ENCODE results near the gene CRIP1.

CRIP1 gene

DNA sequence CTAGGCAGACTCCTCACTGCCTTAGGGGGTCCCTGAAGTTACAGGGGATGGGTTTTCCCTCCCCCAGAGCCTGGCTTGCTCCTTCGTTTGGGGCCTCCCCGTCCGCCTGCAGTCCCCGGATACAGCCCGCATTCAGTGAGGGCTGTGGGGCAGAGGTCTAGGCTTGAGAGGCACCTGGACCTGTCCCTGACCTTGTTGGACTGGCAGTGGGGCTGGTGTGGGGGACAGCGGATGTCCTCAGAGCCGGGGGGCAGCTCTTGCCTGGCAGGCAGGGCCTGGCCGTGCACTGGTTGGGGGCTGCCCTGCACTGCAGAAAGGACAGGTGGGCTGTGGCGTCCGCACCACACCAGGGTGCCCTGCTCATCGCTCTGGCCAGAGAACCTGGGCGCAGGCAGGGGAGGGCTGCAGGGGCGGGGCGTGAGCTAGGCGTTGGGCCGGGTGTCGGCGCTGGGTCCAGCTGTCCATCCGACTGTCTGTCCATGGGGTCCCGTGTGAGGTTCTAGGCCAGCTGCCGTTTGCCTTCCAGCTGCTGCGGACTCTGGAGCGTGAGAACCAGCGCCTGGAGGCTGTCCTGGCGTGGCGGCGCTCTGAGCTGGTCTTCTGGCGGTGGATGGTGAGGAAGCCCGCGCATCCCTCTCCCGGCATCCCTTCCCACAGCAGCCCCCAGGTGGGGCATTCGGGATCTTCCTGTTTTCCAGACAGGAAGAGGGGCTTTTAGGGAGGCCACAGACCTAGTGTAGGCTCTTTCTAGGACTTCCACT is 10.3 kb downstream of the CRIP1 start:
- Histone ChIP-seq H3K9me3 (ENCODE audit: control insufficient read depth in 2 of 2, low read length in 2 of 2) (no peaks in the 10 kb centered on the region), H3K4me3 (ENCODE audit: low read length in 2 of 2) (no peak overlapping the region), H3K27ac (ENCODE audit: low read length) (no peak overlapping the region), H3K27me3 (ENCODE audit: control insufficient read depth in 1 of 2, insufficient read depth in 2 of 2, low read length in 2 of 2) (no peaks in the 10 kb centered on the region), H3K36me3 (ENCODE audit: control insufficient read depth in 2 of 2, insufficient read depth in 2 of 2, low read length in 2 of 2) (no peaks in the 10 kb centered on the region), H3K9ac (ENCODE audit: low read length in 2 of 2) (no peak overlapping the region), H3K4me1 (ENCODE audit: control insufficient read depth, insufficient read depth, low read length) (peaks cover under 1% of the 10 kb centered on the region)

DNA sequence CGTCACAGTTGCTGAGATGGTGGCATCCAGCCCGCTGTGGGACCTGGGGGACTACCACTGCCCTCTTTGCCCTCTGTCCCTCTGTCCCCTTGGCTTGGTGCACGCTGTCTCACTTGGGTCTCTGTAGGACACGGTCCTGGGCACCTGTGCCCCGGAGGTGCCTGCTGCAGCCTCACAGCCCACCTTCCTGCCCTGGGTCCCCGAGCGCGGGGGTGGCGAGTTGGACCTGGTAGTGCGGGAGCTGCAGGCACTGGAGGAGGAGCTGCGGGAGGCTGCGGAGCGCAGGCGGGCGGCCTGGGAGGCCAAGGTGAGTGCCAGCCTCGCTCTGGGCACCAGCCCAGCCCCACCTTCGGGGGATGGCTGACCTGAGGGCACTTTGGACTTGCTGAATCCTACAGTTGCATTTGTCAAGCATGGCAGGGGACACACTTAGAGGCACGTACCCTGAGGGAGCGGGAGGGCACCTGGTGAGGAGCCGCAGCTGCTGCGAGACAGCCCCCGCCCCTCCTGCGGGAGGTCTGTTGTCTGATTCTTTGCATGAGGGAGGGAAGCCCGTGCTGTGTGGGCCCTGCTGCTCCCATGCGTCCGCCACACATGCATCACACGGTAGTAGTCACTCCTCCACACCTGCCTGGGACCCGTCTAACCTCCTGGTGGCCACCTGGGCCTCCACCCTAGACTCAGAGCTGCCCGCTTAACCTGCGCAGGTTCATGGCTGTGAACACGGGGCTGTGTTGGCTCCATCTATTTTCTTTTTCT is 11.2 kb downstream of the CRIP1 start:
- no peak overlapping the region for H3K9ac ChIP-seq (ENCODE audit: low read length in 2 of 2)
- no peaks in the 10 kb centered on the region for H3K36me3 ChIP-seq (ENCODE audit: control insufficient read depth in 2 of 2, insufficient read depth in 2 of 2, low read length in 2 of 2)
- H3K4me3 ChIP-seq (ENCODE audit: low read length in 2 of 2) = no peak overlapping the region
- H3K4me1 ChIP-seq (ENCODE audit: control insufficient read depth, insufficient read depth, low read length) = no peaks in the 10 kb centered on the region
- H3K27me3 ChIP-seq (ENCODE audit: control insufficient read depth in 1 of 2, insufficient read depth in 2 of 2, low read length in 2 of 2) = no peaks in the 10 kb centered on the region
- H3K9me3 ChIP-seq (ENCODE audit: control insufficient read depth in 2 of 2, low read length in 2 of 2) = no peaks in the 10 kb centered on the region
- no peak overlapping the region for H3K27ac ChIP-seq (ENCODE audit: low read length)

DNA sequence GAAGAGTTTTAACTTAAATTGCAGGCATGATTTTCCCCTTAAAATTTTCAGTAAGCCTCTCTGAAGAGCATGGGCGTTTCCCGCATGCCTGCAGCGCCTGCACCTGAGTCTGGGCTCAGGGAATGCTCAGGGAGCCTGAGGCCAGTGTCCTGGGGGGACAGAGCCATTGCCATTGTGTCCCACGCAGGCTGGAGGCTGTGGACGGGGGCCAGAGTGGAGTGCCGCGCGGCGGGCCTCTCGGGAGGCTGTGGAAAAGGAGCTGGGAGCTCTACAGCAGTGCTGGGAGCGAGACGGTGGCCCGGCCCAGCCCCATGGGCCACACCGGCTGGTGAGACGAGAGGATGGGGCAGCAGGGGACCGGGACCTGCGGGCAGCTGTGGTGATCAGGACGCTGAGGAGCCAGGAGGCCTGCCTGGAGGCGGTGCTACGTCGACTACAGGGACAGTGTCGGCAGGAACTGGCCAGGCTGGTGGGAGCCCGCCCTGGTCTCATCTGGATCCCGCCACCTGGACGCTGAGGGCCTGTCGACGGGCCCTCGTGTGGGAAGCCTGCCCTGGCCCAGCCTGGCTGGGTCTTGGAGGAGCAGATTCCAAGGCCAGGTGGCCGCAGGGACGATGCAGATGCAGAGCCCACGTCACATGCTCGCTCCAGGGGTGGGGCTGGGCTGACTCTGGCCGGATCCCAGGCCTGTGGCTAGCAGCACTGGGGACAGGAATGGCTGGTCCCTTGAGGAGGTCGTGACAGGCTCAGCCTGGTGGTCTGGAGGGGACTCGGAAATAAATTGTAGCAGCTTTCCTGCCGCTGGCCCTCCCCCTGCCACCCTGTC is 12.0 kb downstream of the CRIP1 start:
- H3K4me3 ChIP-seq (ENCODE audit: low read length in 2 of 2) = no peak overlapping the region
- H3K27ac ChIP-seq (ENCODE audit: low read length) = no peak overlapping the region
- no peaks in the 10 kb centered on the region for H3K36me3 ChIP-seq (ENCODE audit: control insufficient read depth in 2 of 2, insufficient read depth in 2 of 2, low read length in 2 of 2)
- no peaks in the 10 kb centered on the region for H3K9me3 ChIP-seq (ENCODE audit: control insufficient read depth in 2 of 2, low read length in 2 of 2)
- H3K27me3 ChIP-seq (ENCODE audit: control insufficient read depth in 1 of 2, insufficient read depth in 2 of 2, low read length in 2 of 2) = no peaks in the 10 kb centered on the region
- H3K4me1 ChIP-seq (ENCODE audit: control insufficient read depth, insufficient read depth, low read length) = no peaks in the 10 kb centered on the region
- no peak overlapping the region for H3K9ac ChIP-seq (ENCODE audit: low read length in 2 of 2)

DNA sequence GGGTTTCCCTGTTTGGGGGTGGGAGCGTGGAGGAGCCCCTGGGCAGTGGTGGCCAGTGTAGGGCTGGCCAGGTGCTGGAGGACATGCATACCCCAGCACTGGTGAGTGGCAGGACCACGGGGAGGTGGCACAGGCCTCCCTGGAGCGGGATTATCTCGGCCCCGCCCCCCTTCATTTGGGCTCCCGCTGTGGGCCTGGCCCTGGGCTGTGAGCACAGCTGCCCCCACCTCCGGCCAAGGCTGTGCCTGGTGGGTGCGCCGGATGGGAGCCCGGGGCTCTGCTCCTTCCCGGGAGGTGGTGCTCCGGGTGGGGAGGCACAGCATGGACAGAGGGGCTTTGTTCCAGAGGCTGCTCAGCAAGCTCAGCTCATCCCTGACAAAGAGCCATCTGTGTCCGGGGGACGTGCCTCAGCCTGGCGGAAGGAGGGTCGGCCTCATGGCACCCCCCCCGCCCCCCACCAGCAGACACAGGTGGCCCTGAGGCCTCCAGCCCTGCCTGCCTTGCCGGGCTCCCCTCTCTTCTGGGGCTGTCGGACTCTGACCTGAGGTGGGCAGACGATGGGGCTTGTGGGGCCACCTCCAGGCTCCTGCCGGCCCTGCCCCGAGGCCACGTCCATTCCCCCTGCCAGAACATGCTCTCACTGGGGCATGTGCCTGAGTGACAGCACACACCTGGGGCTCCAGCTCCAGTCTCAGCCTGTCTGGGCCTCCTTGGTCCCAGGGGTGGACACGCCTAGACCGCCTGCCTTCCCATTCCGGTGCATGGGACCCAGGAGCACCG is 12.8 kb downstream of the CRIP1 start:
- no peak overlapping the region for H3K27ac ChIP-seq (ENCODE audit: low read length)
- no peak overlapping the region for H3K4me3 ChIP-seq (ENCODE audit: low read length in 2 of 2)
- H3K36me3 ChIP-seq (ENCODE audit: control insufficient read depth in 2 of 2, insufficient read depth in 2 of 2, low read length in 2 of 2) = no peaks in the 10 kb centered on the region
- H3K27me3 ChIP-seq (ENCODE audit: control insufficient read depth in 1 of 2, insufficient read depth in 2 of 2, low read length in 2 of 2) = no peaks in the 10 kb centered on the region
- H3K9me3 ChIP-seq (ENCODE audit: control insufficient read depth in 2 of 2, low read length in 2 of 2) = no peaks in the 10 kb centered on the region
- H3K9ac ChIP-seq (ENCODE audit: low read length in 2 of 2) = no peak overlapping the region
- H3K4me1 ChIP-seq (ENCODE audit: control insufficient read depth, insufficient read depth, low read length) = no peaks in the 10 kb centered on the region

DNA sequence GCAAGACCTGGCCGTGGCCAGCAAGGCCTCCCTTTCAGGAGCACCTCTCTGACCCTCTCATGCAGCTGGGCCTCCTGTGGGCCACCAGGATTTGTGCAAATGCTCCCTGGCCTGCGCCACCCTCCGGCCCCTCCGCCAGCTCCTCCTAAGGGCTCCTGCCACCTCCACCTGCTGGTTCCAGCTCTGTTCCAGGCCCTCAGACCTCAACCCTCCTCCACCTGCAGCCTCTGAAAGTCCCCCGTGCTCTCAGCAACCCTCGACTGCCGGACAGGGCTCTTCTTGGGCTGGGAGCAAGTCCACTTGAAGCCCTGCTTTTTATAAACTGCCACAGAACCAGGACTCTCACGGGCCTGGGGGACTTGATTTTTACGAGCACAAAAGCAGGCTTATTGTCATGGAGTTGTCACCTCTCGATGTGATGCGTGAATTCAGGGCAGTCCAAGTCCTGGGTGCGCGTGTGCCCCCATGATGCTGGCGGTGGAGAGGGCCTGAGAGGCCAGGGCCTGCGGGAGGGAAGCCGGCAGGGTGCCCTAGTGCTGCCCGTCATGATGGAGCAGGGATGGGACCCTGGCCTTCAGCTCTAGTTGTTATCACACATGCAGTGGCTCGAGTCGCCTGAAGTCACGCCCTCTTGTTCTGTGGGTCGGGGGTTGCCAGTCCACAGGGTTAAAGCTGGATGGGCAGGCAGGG is 13.5 kb downstream of the CRIP1 start:
- no peaks in the 10 kb centered on the region for H3K27me3 ChIP-seq (ENCODE audit: control insufficient read depth in 1 of 2, insufficient read depth in 2 of 2, low read length in 2 of 2)
- H3K4me3 ChIP-seq (ENCODE audit: low read length in 2 of 2) = no peak overlapping the region
- no peaks in the 10 kb centered on the region for H3K4me1 ChIP-seq (ENCODE audit: control insufficient read depth, insufficient read depth, low read length)
- H3K36me3 ChIP-seq (ENCODE audit: control insufficient read depth in 2 of 2, insufficient read depth in 2 of 2, low read length in 2 of 2) = no peaks in the 10 kb centered on the region
- no peak overlapping the region for H3K27ac ChIP-seq (ENCODE audit: low read length)
- no peak overlapping the region for H3K9ac ChIP-seq (ENCODE audit: low read length in 2 of 2)
- no peaks in the 10 kb centered on the region for H3K9me3 ChIP-seq (ENCODE audit: control insufficient read depth in 2 of 2, low read length in 2 of 2)

DNA sequence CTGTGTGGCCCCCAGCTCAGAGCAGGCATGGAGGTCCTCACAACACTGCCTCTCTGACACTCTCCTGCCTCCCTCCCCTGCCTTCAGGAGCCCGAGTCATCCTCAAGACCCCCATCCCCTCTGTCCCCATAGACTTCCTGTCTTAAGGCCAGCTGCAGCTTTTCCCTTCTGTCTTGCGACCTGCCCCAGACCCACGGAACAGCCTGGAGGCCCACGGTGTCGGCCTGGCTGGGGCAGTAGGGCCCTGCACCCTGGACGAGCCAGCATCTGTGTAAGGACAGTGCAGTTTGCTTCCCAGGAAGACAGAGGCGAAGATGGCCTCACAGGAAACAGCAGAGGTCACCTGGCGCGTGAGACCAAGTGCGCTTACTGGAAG is 14.0 kb downstream of the CRIP1 start:
- H3K9ac ChIP-seq (ENCODE audit: low read length in 2 of 2) = no peak overlapping the region
- no peaks in the 10 kb centered on the region for H3K36me3 ChIP-seq (ENCODE audit: control insufficient read depth in 2 of 2, insufficient read depth in 2 of 2, low read length in 2 of 2)
- H3K4me3 ChIP-seq (ENCODE audit: low read length in 2 of 2) = no peak overlapping the region
- H3K27ac ChIP-seq (ENCODE audit: low read length) = no peak overlapping the region
- no peaks in the 10 kb centered on the region for H3K9me3 ChIP-seq (ENCODE audit: control insufficient read depth in 2 of 2, low read length in 2 of 2)
- no peaks in the 10 kb centered on the region for H3K4me1 ChIP-seq (ENCODE audit: control insufficient read depth, insufficient read depth, low read length)
- H3K27me3 ChIP-seq (ENCODE audit: control insufficient read depth in 1 of 2, insufficient read depth in 2 of 2, low read length in 2 of 2) = no peaks in the 10 kb centered on the region

DNA sequence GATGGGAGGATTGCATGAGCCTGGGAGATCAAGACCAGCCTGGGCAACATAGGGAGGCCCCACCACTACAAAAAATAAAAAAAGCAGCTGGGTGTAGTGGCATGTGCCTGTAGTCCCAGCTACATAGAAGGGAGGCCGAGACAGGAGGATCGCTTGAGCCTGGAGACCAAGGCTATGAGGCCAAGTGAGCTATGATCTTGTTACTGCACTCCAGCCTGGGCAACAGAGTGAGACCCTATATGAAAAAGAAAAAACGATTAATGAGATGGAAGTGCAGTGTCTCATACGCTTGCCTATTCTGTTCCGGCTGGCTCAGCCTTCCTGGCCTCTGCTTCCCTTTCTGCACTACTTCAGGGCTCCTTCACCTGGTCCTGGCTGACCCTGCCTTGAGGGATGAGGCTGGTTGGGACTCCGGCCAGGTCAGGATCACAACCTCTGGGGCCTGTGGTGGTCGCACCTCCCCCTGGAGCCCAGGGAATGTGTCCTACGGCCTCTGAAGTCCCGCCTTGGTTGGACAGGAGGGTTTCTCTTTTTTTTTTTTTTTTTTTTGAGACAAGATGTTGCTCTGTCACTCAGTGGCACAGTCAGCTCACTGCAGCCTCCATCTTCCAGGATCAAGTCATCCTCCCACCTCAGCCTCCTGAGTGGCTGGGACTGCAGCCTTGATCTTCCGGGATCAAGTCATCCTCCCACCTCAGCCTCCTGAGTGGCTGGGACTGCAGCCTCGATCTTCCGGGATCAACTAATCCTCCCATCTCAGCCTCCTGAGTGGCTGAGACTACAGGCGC is 15.0 kb downstream of the CRIP1 start:
- no peak overlapping the region for H3K27ac ChIP-seq (ENCODE audit: low read length)
- H3K4me1 ChIP-seq (ENCODE audit: control insufficient read depth, insufficient read depth, low read length) = no peaks in the 10 kb centered on the region
- H3K9me3 ChIP-seq (ENCODE audit: control insufficient read depth in 2 of 2, low read length in 2 of 2) = no peaks in the 10 kb centered on the region
- no peak overlapping the region for H3K9ac ChIP-seq (ENCODE audit: low read length in 2 of 2)
- H3K27me3 ChIP-seq (ENCODE audit: control insufficient read depth in 1 of 2, insufficient read depth in 2 of 2, low read length in 2 of 2) = no peaks in the 10 kb centered on the region
- H3K36me3 ChIP-seq (ENCODE audit: control insufficient read depth in 2 of 2, insufficient read depth in 2 of 2, low read length in 2 of 2) = no peaks in the 10 kb centered on the region
- H3K4me3 ChIP-seq (ENCODE audit: low read length in 2 of 2) = no peak overlapping the region

DNA sequence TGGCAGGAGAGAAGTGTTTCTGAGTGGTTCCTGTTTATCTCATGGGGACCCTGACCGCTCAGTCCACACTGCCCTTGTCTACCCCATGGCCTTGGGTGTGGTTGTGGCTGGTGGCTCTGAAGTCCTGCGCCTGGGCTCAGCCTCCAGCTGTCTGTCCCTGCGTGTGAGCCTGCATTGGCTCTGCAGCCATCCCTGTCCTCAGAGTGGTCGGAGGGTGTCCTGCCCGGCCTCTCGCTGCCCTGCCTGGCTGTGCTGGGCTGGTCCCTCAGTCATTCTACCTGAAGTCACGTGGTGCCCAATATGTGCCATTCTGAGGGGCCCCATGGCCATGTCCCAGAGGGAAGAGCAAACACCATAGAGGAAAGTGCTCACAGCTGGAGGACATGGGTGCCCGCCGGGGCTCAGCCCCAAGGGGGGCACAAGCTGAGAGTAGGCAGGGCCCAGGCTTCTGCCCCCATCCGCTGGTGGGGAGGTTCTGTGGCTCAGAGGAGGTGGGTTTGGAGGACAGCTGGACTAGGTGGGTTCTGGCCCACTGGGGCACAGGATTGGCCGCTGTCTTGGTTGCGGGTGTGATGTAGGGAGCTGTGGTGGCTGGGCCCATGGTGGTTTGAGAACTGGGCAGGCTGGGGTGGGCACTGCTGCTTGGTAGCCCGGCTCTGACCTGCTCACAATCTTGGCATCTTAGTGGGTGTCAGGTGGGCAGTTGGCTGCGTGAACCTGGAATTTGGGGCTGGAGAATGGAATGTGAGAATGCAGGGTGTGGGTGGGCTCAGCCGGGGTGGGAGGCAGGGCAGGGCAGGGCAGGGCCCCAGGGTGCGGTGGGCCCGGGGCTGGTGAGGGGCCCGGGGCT is 16.0 kb downstream of the CRIP1 start:
- Histone ChIP-seq H3K9ac (ENCODE audit: low read length in 2 of 2) (no peak overlapping the region), H3K9me3 (ENCODE audit: control insufficient read depth in 2 of 2, low read length in 2 of 2) (no peaks in the 10 kb centered on the region), H3K27me3 (ENCODE audit: control insufficient read depth in 1 of 2, insufficient read depth in 2 of 2, low read length in 2 of 2) (no peaks in the 10 kb centered on the region), H3K4me3 (ENCODE audit: low read length in 2 of 2) (no peak overlapping the region), H3K36me3 (ENCODE audit: control insufficient read depth in 2 of 2, insufficient read depth in 2 of 2, low read length in 2 of 2) (no peaks in the 10 kb centered on the region), H3K27ac (ENCODE audit: low read length) (no peak overlapping the region), H3K4me1 (ENCODE audit: control insufficient read depth, insufficient read depth, low read length) (no peaks in the 10 kb centered on the region)

DNA sequence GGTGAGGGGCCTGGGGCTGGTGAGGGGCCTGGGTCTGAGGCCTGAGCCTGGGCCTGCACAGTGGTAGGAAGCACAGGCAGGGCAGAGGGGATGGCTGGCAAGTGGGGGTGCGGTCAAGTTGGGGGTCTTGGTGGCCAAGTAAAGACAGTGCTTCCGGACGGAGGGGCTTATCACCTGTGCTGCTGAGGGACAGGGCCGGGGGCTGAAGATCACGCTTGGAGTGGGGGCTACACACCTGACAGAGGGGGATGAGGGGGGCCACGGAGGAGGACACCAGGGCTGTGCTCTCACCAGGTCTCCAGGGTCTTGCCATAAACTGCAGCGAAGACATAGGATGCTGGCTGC is 16.6 kb downstream of the CRIP1 start:
- no peaks in the 10 kb centered on the region for H3K36me3 ChIP-seq (ENCODE audit: control insufficient read depth in 2 of 2, insufficient read depth in 2 of 2, low read length in 2 of 2)
- H3K9me3 ChIP-seq (ENCODE audit: control insufficient read depth in 2 of 2, low read length in 2 of 2) = no peaks in the 10 kb centered on the region
- H3K4me1 ChIP-seq (ENCODE audit: control insufficient read depth, insufficient read depth, low read length) = no peaks in the 10 kb centered on the region
- H3K4me3 ChIP-seq (ENCODE audit: low read length in 2 of 2) = no peak overlapping the region
- no peak overlapping the region for H3K9ac ChIP-seq (ENCODE audit: low read length in 2 of 2)
- H3K27me3 ChIP-seq (ENCODE audit: control insufficient read depth in 1 of 2, insufficient read depth in 2 of 2, low read length in 2 of 2) = no peaks in the 10 kb centered on the region
- H3K27ac ChIP-seq (ENCODE audit: low read length) = no peak overlapping the region
